ENCODE measurements around the gene BRI3BP.

BRI3BP gene

DNA sequence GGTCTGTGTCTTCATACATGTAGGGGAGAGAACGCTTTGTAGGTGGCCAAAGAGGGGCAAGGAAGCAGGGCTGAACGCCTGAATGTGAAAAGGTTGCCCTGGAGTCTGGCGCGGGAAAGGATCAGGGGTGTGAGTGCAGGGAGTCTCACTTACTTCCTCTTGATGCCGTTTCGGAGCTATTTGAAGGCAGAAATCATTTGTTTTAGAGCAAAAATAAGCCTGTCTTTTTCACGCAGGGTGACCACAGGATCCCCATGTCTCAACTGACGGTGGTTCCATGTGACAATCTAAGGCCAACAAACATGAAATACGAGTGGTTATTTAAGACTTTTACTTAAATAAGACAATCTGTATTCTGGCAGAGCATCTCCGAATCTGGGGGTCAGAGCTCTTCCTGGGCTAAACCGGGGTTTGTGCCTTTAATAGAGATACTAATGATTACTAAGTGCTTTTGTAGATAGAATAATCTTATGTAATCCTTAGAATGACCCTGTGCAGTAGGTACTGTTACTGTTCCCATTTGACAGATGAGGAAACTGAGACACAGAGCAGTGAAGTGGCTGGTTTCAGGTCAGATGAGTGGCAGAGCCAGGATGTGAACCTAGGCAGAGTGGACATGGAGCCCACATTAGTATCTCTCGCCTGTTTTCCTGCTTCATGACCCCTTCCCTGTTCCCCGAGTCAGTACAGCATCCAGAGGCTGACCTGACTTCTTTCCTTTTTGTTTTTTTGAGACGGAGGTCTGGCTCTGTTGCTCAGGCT lies 1.9 kb downstream of the BRI3BP start:
- no peak for DNase-seq (ENCODE audit: extremely low read depth, low read depth)

DNA sequence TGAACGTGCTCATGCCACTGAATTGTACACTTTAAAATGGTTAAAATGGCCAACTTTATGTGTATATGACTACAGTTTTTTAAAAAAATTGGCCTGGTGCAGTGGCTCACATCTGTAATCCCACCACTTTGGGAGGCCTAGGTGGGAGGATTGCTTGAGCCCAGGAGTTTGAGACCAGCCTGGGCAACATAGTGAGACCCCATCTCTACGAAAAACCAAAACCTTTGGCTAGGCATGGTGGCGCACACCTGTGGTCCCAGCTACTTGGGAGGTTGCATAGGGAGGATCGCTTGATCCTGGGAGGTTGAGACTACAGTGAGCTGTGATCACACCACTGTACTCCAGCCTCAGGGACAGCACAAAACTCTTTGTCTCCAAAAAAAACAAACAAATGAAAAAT lies 5.3 kb downstream of the BRI3BP start:
- DNase-seq (ENCODE audit: extremely low read depth, low read depth): no peak
- TF ChIP-seq CTCF (IDR thresholded peaks at IDR 0.05; ENCODE audit: low read depth, low read length): no peak

More for the DNA sequence above, 1.9 kb downstream of the BRI3BP start:
- no peak for TF ChIP-seq CTCF (IDR thresholded peaks at IDR 0.05; ENCODE audit: low read depth, low read length)

DNA sequence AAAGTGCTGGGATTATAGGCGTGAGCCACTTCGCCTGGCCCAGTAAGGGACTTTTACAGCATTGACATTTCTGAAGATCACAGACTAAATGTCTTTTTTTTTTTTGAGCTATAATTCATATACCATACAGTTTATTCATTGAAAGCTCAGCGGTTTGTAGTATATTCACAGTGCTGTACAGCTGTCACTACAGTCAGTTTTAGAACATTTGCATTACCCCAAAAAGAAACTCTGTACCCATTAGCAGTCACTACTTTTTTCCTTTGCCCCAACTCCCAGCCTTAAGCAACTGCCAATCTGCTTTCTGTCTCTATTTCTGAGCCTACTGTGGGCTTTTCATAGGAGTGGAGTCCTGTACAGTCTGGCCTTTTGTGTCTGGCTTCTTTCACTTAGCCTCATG lies 8.2 kb downstream of the BRI3BP start:
- no peak for DNase-seq (ENCODE audit: extremely low read depth, low read depth)
- TF ChIP-seq CTCF (IDR thresholded peaks at IDR 0.05; ENCODE audit: low read depth, low read length): no peak

DNA sequence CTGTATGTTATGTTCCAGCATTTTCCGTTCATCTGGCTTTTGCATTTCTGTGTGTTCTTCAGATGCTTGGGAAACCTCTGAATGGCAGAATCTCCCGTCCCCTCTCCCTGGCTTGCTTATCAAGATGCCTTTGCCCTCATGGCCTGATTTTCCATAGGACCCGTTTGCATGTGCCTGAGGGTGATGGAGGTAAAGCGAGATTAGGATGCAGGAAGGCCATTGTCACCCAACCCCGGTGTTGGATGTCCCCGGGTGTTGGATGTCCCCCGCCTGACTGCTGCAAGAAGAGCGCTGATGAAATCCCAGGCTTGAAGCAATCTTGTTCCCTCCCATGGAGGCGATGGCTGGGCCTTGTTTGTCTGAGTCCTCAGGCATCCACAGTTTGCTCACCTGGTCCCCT lies 9.6 kb downstream of the BRI3BP start:
- no peak for TF ChIP-seq CTCF (IDR thresholded peaks at IDR 0.05; ENCODE audit: low read depth, low read length)
- DNase-seq (ENCODE audit: extremely low read depth, low read depth): no peak

DNA sequence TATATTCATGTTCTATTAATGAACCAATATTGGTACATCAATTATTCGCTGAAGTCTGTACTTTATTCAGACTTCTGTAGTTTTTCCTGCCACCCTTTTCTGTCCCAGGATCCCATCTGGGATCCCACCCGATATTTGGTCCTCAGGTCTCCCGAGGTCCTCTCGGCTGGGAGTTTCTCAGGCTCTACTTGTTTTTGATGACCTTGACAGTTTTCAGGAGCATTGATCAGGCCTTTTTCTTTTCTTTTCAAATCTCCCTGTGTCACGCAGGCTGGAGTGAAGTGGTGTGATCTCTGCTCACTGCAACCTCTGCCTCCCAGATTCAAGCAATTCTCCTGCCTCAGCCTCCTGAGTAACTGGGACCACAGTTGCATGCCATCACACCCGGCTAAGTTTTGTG lies 11.2 kb downstream of the BRI3BP start:
- no peak for TF ChIP-seq CTCF (IDR thresholded peaks at IDR 0.05; ENCODE audit: low read depth, low read length)
- no peak for DNase-seq (ENCODE audit: extremely low read depth, low read depth)

DNA sequence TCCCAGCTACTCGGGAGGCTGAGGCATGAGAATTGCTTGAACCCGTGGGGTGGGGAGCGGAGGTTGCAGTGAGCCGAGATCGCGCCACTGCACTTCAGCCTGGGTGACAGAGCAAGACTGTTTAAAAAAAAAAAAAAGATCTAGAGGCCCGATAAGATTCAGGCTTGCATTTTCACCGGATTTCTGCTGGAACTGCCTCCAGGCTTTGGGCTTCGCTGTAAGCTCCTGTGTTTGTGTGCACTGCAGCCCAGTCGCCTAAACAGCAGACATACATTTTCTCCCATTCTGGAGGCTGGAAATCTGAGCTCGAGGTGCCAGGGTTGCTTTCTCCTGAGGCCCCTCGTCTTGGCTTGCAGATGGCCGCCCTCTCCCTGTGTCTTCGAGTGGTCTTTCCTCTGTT lies 12.2 kb downstream of the BRI3BP start:
- DNase-seq (ENCODE audit: extremely low read depth, low read depth): no peak
- TF ChIP-seq CTCF (IDR thresholded peaks at IDR 0.05; ENCODE audit: low read depth, low read length): no peak

DNA sequence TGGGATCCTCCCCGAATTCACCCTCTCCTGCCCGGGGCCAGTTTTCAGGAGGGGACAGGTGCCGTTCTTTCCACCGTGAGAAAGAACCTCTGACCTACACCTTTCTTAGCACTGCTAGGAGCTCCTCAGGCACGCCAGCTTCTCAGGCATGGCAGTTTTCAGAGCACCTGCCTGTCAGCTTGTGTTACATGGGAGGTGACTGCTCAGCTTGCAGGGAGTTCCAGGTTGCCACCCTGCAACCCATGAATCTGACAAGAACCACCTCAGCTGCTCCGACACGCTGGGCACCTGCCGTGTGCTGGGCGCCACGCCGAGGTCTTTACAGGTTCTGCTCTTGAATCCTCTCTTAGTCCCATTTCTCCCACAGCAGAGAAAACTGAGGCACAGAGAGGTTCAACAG lies 12.9 kb downstream of the BRI3BP start:
- no peak for DNase-seq (ENCODE audit: extremely low read depth, low read depth)
- no peak for TF ChIP-seq CTCF (IDR thresholded peaks at IDR 0.05; ENCODE audit: low read depth, low read length)
